HS-5 (cell line): ENCODE data around the gene SLC29A4.

ENCODE experiments used
- DNase-seq: peaks from one replicate; pipeline ENCODE4 v3.0.0-alpha.2; 2012; ENCODE audit warnings: low read depth

The SLC29A4 gene

DNA sequence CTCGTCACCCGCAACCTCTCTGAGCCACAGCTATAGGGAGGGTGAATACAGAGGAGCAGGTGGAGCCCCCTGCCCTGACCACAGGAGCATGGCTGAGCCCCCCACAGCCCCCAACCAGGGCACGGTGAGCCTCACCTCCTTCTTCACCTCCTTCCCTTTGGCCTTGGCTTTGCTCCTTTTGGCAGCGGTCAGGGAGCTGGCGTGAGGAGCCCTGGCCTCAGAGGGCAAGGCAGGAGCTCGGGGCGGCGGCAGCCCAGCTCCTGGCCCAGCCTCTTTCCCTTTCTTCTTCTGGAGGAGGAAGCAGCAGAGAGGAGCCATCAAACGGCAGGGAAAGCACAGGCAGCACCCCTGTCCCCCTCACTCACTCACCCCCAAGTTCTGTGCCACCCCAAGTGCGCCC, 42.2 kb downstream of the SLC29A4 start:
- DNase-seq: no peak

- DNase-seq: no peak
Measured at GRCh38 chr7:5330288-5330687, 47.5 kb downstream of the SLC29A4 start.

GRCh38 chr7:5332579-5332978, 49.8 kb downstream of the SLC29A4 start:
- DNase-seq: no peak

- DNase-seq: no peak
Measured at GRCh38 chr7:5333121-5334045, 50.6 kb downstream of the SLC29A4 start.

GRCh38 chr7:5334671-5335070, 51.9 kb downstream of the SLC29A4 start:
- DNase-seq: no peak

DNA sequence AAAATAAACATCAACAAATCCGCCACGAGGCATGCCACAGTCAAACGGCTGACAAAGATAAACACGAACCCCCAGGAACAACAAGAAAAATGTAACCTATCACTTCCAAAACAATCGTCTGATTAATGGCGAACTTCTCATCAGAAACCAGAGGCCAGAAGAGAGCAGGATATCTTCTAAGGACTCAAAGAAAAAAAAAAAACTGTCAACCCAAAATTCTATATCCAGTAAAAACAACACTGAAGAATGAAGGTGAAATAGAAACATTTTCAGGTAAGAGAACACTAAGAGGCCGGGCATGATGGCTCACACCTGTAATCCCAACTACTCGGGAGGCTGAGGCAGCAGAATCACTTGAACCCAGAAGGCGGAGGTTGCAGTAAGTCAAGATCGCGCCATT, 54.3 kb downstream of the SLC29A4 start:
- no peak for DNase-seq

DNA sequence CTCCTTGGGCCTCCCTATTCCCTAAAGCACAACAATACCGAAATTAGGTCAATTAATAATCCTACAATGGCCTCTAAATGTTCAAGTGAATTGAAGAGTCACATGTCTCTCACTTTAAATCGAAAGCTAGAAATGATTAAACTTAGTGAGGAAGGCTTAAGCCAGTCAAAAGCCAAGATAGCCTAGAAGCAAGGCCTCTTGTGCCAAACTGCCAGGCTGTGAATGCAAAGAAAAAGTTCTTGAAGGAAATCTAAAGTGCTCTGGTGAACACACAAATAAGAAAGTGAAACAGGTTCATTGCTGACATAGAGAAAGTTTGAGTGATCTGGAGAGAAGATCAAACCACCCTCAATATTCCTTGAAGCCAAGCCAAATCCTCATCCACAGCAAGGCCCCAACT, 57.2 kb downstream of the SLC29A4 start:
- DNase-seq: no peak

- no peak for DNase-seq
Measured at GRCh38 chr7:5342631-5343030, 59.9 kb downstream of the SLC29A4 start.

DNA sequence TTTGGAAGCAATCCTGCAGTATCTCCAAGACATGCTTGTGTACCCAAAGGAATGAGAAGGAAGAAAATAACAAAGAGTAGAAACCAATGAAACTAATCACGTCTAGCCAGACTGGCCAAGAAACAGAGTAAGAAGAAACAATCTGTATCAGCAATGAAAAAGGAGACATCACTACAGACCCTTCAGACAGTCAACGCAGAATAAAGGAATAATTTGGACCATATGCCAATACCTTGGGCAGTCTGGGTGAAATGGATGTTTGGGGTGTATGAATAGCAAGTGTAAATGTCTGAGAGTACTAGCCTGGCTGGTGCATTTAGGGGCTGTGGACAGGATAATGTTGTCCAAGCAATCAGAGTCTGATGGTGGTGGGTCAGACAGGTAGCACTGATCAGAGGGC, 61.1 kb downstream of the SLC29A4 start:
- no peak for DNase-seq

- DNase-seq: no peak
Measured at GRCh38 chr7:5344342-5344741, 61.6 kb downstream of the SLC29A4 start.

- DNase-seq: no peak
Measured at GRCh38 chr7:5345171-5345570, 62.4 kb downstream of the SLC29A4 start.

DNA sequence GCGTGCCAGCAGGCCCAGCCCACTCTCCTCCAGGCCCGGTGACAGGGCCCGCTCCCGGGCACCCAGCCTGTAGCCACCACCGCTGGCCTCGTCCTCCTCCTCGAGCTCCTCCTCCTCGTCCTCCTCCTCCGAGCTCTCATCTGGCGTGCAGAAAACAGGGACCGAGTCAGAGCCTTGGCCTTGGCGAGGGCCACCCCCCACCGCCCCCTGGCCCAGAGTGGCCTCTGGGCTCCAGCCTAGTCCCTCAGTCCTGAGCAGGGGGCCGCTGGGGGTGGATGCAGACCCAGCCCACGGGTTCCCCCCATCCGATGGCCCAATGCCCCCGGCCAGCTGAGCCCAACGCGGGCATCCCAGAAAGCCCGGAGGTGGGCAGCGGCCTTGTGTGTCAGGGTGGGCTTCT, 62.9 kb downstream of the SLC29A4 start:
- DNase-seq: no peak

DNA sequence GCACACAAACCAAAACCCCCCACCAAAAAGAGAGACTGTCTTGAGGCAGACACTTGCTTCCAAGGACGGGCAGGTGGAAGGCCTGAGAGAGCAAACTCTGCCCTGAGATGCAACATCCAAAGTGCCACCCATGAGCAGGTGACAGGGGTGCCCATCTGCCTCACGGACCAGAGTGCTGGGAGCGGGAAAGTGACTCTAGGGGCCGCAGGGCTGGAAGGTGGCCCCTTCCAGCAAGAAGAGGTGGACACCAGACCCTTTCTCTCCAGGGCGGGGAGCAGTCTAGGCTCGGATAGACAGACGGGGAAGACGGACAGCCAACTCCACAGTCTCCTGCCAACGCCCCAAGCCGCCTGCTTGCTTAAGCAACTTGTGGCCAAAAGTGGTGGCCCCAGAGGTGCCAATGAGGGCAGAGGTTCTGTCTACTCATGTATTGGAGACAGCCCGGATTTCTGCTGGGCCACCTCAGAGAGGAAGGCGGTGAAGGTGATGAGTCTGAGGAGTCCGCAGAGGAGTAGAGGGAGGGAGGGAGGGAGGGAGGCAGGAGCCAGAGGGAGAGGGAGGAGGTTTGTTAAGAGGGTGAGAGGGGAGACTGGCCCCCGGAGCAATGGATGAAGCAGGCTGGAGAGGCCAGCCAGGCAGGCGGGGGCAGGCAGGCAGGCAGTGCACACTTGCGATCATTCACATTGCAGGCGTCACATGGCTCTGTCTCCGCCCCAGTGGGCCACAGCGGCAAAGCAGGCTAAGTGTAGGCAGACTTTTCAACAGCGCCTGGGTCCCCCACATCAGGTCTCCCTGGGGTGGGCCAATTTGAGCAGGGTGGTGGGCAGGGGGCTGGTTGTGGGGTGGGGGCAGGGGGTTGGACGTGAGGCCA, 65.6 kb downstream of the SLC29A4 start:
- no peak for DNase-seq

DNA sequence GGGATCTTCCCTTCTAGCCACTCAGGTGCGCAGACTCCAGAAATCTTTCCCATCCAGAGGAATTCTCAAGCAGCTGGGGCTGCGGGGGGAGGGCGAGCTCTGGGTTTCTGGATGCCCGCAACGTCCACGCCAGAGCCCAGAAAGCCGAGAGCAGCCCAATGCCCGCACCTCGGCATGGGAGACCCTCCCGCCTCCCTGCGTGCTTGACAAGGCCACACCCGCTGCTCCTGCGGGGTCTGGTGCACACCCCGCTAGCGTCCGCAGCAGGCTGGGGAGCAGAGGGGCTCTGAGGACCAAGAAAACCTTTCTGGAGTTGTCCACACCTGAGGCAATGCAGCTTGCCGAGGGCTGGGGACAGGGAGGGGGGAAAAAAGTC, 66.2 kb downstream of the SLC29A4 start:
- DNase-seq: no peak

- no peak for DNase-seq
Measured at GRCh38 chr7:5349437-5350173, 66.9 kb downstream of the SLC29A4 start.

DNA sequence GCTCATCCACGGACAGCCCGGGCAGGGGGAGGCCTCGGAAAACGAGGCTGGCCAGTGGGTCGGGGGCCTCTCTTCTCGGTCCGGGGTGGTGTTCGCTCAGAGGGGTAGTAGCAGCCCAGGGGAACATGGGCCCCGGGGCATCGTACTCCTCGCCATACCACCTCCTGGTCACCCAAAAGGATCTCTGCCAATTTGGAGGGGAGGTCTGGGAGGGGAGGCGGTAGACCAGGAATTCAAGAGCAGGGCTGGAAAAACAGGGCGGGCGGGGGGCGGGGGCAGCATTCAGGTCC, 67.4 kb downstream of the SLC29A4 start:
- no peak for DNase-seq

- DNase-seq: no peak
Measured at GRCh38 chr7:5350600-5351385, 68.0 kb downstream of the SLC29A4 start.

DNA sequence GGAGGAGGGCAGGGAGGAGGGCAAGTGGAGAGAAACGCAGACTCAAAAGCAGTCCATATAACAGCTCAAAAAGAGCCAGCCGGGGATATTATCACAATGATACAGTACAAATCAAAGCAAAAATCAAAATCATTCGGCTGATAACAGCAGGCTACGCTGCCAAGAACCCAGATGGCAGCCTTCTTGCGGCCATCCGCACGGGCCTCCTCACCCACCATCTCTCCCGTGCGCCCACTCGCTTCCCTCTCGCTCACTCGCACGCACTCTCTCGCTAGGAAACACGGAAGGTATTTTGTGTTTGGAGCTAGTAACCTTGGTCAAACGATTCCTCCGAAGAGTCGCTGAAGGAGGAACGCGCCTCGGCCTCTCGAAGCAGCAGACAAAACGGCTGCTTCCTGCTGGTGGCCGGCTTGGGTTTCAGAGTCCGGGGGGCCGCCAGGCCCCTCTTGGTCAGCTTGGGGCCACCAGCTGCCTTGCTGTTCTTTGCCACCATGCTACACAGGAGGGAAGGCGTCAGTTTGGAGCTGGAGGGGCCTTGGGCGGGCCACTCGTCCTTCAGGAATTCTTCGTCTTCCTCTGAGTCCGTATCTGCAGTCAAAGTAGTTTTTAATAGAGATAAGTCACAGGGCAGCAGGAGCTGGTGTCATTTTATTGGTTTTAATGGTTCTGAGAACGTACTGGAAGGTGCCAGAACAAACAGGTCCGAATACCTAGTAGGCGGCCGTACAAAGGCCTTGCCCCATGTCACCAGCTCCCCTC, 68.9 kb downstream of the SLC29A4 start:
- no peak for DNase-seq

DNA sequence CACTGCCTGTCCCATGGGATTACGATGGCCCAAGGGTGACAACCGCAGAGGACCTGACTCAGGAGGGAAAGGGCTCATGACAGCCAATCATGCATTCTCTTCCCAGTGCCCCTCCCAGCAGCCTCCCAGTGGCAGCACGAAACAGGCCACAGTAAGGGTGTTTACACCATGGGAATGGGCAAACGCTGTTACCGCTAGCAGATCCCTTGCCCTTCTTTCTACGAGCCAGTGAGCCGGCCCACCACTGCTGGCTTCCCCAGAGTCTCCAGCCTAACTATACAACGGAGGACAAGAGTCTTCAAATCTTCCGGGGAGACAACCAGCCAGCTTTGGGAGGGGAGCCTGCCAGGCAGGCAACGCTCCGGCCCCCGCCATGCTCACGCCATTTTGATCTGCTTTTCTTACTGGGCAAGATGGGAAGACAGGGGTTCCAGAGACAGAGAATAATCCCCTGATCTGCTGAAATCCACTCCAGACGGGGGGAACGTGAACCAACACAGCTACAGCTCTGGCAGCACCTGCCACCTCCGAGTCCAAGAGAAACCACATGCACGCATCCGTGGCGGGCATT, 69.8 kb downstream of the SLC29A4 start:
- no peak for DNase-seq

- no peak for DNase-seq
Measured at GRCh38 chr7:5354460-5355232, 71.9 kb downstream of the SLC29A4 start.
